WTC11 (cell line): Measurements from ENCODE around the gene PDE3B.

ENCODE experiments used
- KAT7 ChIP-seq: sonication (generic); formaldehyde crosslinking; IDR thresholded peaks from 2 replicates; pipeline ENCODE4 v1.8.1; 2023; ENCODE audit warnings: missing genetic modification reagents, mild to moderate bottlenecking, borderline replicate concordance
- NFYB ChIP-seq: sonication (generic); formaldehyde crosslinking; conservative IDR thresholded peaks from 2 replicates; pipeline ENCODE4 v1.8.0; 2022; ENCODE audit warnings: low read depth, missing genetic modification reagents
- NR2C2 ChIP-seq: sonication (generic); formaldehyde crosslinking; IDR thresholded peaks from 2 replicates; pipeline ENCODE4 v1.8.0; 2022; ENCODE audit warnings: mild to moderate bottlenecking, missing genetic modification reagents
- TCF7 ChIP-seq: sonication (generic); formaldehyde crosslinking; IDR thresholded peaks from 2 replicates; pipeline ENCODE4 v1.8.0; 2022; ENCODE audit warnings: mild to moderate bottlenecking, low read depth, missing genetic modification reagents, moderate library complexity
- ZNF263 ChIP-seq: sonication (generic); formaldehyde crosslinking; IDR thresholded peaks from 2 replicates; pipeline ENCODE4 v1.8.1; 2022; ENCODE audit warnings: low read depth, mild to moderate bottlenecking, moderate library complexity, missing genetic modification reagents
- TF ChIP-seq, protein P1 (sequence below): fragments of 200-600 bp; IDR thresholded peaks from 2 replicates; pipeline ENCODE4 v1.8.0; 2022; ENCODE audit warnings: antibody characterized with exemption
- TF ChIP-seq, protein P2 (sequence below): sonication (generic); formaldehyde crosslinking; IDR thresholded peaks from 2 replicates; pipeline ENCODE4 v1.8.1; 2022; ENCODE audit warnings: low read depth, missing genetic modification reagents, borderline replicate concordance
- TF ChIP-seq, protein P3 (sequence below): sonication (generic); formaldehyde crosslinking; IDR thresholded peaks from 2 replicates; pipeline ENCODE4 v1.8.1; 2022; ENCODE audit warnings: mild to moderate bottlenecking, moderate library complexity, missing genetic modification reagents
- TF ChIP-seq, protein P4 (sequence below): sonication (generic); formaldehyde crosslinking; IDR thresholded peaks from 2 replicates; pipeline ENCODE4 v1.8.0; 2022; ENCODE audit warnings: mild to moderate bottlenecking, missing genetic modification reagents

DNA sequence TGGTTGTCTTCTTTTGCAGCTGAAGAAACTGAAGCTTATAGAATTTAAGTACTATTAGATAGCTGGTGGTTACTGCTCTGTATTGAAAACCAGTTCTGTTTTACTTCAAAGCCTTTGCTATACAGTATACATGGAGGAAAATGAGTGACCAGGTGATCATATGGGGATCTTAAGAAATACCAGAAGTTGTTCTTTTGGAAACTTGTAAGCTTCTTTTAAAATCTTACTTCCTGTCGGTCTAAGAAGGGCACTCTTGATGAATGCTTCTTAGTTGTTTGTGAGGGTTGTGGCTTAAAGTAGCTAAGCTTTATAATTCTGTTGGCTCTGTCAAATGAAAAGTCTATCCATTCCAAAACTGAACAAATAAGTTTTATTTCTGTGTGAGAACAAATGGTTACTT, 55.2 kb downstream of the PDE3B start:
- TF ChIP-seq, protein P1, sequence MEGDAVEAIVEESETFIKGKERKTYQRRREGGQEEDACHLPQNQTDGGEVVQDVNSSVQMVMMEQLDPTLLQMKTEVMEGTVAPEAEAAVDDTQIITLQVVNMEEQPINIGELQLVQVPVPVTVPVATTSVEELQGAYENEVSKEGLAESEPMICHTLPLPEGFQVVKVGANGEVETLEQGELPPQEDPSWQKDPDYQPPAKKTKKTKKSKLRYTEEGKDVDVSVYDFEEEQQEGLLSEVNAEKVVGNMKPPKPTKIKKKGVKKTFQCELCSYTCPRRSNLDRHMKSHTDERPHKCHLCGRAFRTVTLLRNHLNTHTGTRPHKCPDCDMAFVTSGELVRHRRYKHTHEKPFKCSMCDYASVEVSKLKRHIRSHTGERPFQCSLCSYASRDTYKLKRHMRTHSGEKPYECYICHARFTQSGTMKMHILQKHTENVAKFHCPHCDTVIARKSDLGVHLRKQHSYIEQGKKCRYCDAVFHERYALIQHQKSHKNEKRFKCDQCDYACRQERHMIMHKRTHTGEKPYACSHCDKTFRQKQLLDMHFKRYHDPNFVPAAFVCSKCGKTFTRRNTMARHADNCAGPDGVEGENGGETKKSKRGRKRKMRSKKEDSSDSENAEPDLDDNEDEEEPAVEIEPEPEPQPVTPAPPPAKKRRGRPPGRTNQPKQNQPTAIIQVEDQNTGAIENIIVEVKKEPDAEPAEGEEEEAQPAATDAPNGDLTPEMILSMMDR, result no peak
- TF ChIP-seq NR2C2 (CRISPR knock-in tag) (no peak), ZNF263 (CRISPR knock-in tag) (no peak), KAT7 (no peak), NFYB (CRISPR knock-in tag) (no peak), TCF7 (CRISPR knock-in tag) (no peak)
- TF ChIP-seq, protein P2, sequence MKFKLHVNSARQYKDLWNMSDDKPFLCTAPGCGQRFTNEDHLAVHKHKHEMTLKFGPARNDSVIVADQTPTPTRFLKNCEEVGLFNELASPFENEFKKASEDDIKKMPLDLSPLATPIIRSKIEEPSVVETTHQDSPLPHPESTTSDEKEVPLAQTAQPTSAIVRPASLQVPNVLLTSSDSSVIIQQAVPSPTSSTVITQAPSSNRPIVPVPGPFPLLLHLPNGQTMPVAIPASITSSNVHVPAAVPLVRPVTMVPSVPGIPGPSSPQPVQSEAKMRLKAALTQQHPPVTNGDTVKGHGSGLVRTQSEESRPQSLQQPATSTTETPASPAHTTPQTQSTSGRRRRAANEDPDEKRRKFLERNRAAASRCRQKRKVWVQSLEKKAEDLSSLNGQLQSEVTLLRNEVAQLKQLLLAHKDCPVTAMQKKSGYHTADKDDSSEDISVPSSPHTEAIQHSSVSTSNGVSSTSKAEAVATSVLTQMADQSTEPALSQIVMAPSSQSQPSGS (CRISPR knock-in tag), result no peak
- TF ChIP-seq, protein P3, sequence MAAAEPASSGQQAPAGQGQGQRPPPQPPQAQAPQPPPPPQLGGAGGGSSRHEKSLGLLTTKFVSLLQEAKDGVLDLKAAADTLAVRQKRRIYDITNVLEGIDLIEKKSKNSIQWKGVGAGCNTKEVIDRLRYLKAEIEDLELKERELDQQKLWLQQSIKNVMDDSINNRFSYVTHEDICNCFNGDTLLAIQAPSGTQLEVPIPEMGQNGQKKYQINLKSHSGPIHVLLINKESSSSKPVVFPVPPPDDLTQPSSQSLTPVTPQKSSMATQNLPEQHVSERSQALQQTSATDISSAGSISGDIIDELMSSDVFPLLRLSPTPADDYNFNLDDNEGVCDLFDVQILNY (CRISPR knock-in tag), result no peak
- TF ChIP-seq, protein P4, sequence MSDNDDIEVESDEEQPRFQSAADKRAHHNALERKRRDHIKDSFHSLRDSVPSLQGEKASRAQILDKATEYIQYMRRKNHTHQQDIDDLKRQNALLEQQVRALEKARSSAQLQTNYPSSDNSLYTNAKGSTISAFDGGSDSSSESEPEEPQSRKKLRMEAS (CRISPR knock-in tag), result no peak
